GM23338 (cell line): ENCODE data around the gene KLHL22. TPM values are rescaled to one million over a fixed set of nuclear protein-coding genes. Genes with fewer than 3 reads are reported as not detected.

Source experiments
- ATAC-seq: fragments of 200-7000 bp; cut with Tn5 transposase; 3 replicates; pipeline ENCODE4 v1.9.1; 2020
- DNase-seq: peaks from one replicate; pipeline ENCODE4 v3.0.0-alpha.2; 2015; ENCODE audit warnings: low spot score
- H2AFZ ChIP-seq: fragments of 200-600 bp; sonication (generic); 2 replicates; pipeline ENCODE4 v1.8.0; 2016; ENCODE audit warnings: antibody characterized with exemption, mild to moderate bottlenecking, moderate library complexity
- H3F3A ChIP-seq: fragments of 200-600 bp; sonication (generic); replicated peaks from 2 replicates; pipeline ENCODE4 v1.8.0; 2017; ENCODE audit warnings: antibody characterized with exemption, mixed run types, low read depth
- H3K27ac ChIP-seq: fragments of 200-600 bp; sonication (generic); 2 replicates; pipeline ENCODE4 v1.6.1; 2016; ENCODE audit warnings: low read depth
- H3K27me3 ChIP-seq: fragments of 200-600 bp; sonication (generic); 2 replicates; pipeline ENCODE4 v1.8.0; 2016; ENCODE audit warnings: mild to moderate bottlenecking, mixed run types, moderate library complexity; ENCODE audit not compliant: insufficient read depth
- H3K36me3 ChIP-seq: fragments of 200-600 bp; sonication (generic); 2 replicates; pipeline ENCODE4 v1.8.0; 2016; ENCODE audit warnings: mild to moderate bottlenecking; ENCODE audit not compliant: insufficient read depth
- H3K4me1 ChIP-seq: fragments of 200-600 bp; sonication (generic); 2 replicates; pipeline ENCODE4 v1.8.0; 2016; ENCODE audit warnings: mild to moderate bottlenecking, moderate library complexity; ENCODE audit not compliant: insufficient read depth
- H3K4me2 ChIP-seq: fragments of 200-600 bp; sonication (generic); 2 replicates; pipeline ENCODE4 v1.7.1; 2017; ENCODE audit warnings: mixed run types
- H3K4me3 ChIP-seq: fragments of 200-600 bp; sonication (generic); 2 replicates; pipeline ENCODE4 v1.6.1; 2016; ENCODE audit warnings: mixed run types
- H3K79me2 ChIP-seq: fragments of 200-600 bp; sonication (generic); replicated peaks from 2 replicates; pipeline ENCODE4 v1.8.0; 2017; ENCODE audit warnings: mild to moderate bottlenecking; ENCODE audit not compliant: insufficient read depth
- H3K9me2 ChIP-seq: fragments of 200-600 bp; sonication (generic); 2 replicates; pipeline ENCODE4 v1.8.0; 2017; ENCODE audit not compliant: insufficient read depth
- H4K20me1 ChIP-seq: fragments of 200-600 bp; sonication (generic); replicated peaks from 2 replicates; pipeline ENCODE4 v1.8.0; 2017; ENCODE audit warnings: mild to moderate bottlenecking; ENCODE audit not compliant: insufficient read depth
- H3K27ac Mint-ChIP-seq: 2 replicates; pipeline ENCODE4 v1.8.0; 2020; ENCODE audit warnings: inconsistent platforms, mild to moderate bottlenecking, moderate library complexity, mixed read lengths
- H3K27me3 Mint-ChIP-seq: 3 replicates; pipeline ENCODE4 v1.8.0; 2022; ENCODE audit warnings: low read depth, mild to moderate bottlenecking, moderate library complexity, mixed read lengths, inconsistent platforms; ENCODE audit not compliant: insufficient read depth, poor library complexity
- H3K36me3 Mint-ChIP-seq: 3 replicates; pipeline ENCODE4 v1.8.0; 2021; ENCODE audit warnings: low read depth, mild to moderate bottlenecking, inconsistent platforms, moderate library complexity, mixed read lengths
- H3K4me1 Mint-ChIP-seq: 3 replicates; pipeline ENCODE4 v1.8.0; 2020; ENCODE audit warnings: mild to moderate bottlenecking, inconsistent platforms, mixed read lengths
- H3K4me3 Mint-ChIP-seq: 3 replicates; pipeline ENCODE4 v1.8.0; 2021; ENCODE audit warnings: moderate library complexity, mild to moderate bottlenecking, inconsistent platforms, mixed read lengths
- H3K9me3 Mint-ChIP-seq: 3 replicates; pipeline ENCODE4 v1.8.0; 2020; ENCODE audit warnings: moderate library complexity, mild to moderate bottlenecking, inconsistent platforms, mixed read lengths
- EZH2 ChIP-seq: fragments of 200-600 bp; sonication (generic); IDR thresholded peaks from one replicate; pipeline ENCODE4 v1.8.0; 2017; ENCODE audit warnings: antibody characterized with exemption, mild to moderate bottlenecking, low read depth; ENCODE audit not compliant: unreplicated experiment
- EZH2phosphoT487 ChIP-seq: fragments of 200-600 bp; sonication (generic); IDR thresholded peaks from one replicate; pipeline ENCODE4 v1.8.1; 2018; ENCODE audit warnings: antibody characterized with exemption; ENCODE audit not compliant: unreplicated experiment
- JUNB ChIP-seq: IDR thresholded peaks from one replicate; pipeline ENCODE4 v1.6.1; 2016; ENCODE audit warnings: antibody characterized with exemption; ENCODE audit not compliant: unreplicated experiment
- POLR2AphosphoS5 ChIP-seq: IDR thresholded peaks from 2 replicates; pipeline ENCODE4 v1.6.1; 2016; ENCODE audit warnings: antibody characterized with exemption, low read depth
- ZNF114 ChIP-seq: fragments of 250-450 bp; sonication (Bioruptor Pico); IDR thresholded peaks from 2 replicates; pipeline ENCODE4 v1.5.0; 2020; ENCODE audit warnings: mild to moderate bottlenecking, moderate library complexity
- polyA plus RNA-seq: library from polyadenylated mRNA; unstranded; fragments of >200 nt; fragmentation: Nextera tagmentation; extraction: Ambion mirVana; gene quantifications from 2 replicates; pipeline ENCODE4 v1.2.1, GENCODE V29; 2016
- total RNA-seq: library from RNA; depleted of rRNA; stranded (reverse); fragments of >200 nt; shearing (Covaris generic); gene quantifications from 2 replicates; pipeline ENCODE4 v1.2.3, GENCODE V29; 2014
- TF ChIP-seq, protein P1 (sequence below): IDR thresholded peaks from 2 replicates; pipeline ENCODE4 v1.6.1; 2016; ENCODE audit warnings: antibody characterized with exemption
- TF ChIP-seq, protein P2 (sequence below): fragments of 250-450 bp; sonication (Bioruptor Pico); IDR thresholded peaks from 2 replicates; pipeline ENCODE4 v1.5.0; 2020; ENCODE audit warnings: mild to moderate bottlenecking, moderate library complexity
- TF ChIP-seq, protein P3 (sequence below): IDR thresholded peaks from one replicate; pipeline ENCODE4 v1.6.1; 2018; ENCODE audit warnings: antibody characterized with exemption; ENCODE audit not compliant: unreplicated experiment

Gene KLHL22
- total and polyA plus RNA-seq, 2 experiments from 2014 or later = 2.4 to 16.0 TPM

DNA sequence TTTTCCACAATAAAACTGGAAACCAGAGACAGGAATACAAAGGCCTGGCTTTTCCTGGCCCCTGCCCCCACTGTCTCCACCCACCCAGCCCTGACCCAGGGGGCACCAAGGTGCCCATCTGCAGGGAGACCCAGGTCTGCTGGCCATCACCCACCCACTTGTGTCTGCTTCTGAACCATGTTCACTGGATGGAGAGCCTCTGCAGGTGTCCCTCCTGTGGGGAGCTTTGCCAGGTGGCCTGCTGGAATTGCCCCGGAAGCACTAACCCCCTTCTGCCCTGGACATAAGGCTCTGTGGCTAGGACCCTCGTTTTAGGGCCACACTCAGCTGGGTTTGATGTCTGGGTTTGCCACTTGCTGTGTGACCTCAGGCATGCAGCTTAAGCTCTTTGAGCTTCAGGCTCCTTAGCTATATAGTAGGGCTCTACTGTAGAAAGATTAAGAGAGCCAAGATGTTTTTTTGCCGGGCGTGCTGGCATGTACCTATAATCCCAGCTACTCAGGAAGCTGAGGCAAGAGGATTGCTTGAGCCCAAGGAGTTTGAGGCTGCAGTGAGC lies 61.8 kb downstream of the KLHL22 start:
- no peak overlapping the region; the same call in 2 of the 3 replicates for H3K4me3 Mint-ChIP-seq
- H3K27ac Mint-ChIP-seq = no peak overlapping the region
- no peak overlapping the region for H3K4me2 ChIP-seq
- 0 out of 2 replicates have a peak, but pooled peaks cover 13% of the 10 kb centered on the region for H3F3A ChIP-seq
- ATAC-seq (no peak), DNase-seq (no peak)
- H3K36me3 Mint-ChIP-seq = peaks cover 7% of the 10 kb centered on the region; the same call in 2 of the 3 replicates
- no peaks in the 10 kb centered on the region for H3K36me3 ChIP-seq
- TF ChIP-seq, protein P1, sequence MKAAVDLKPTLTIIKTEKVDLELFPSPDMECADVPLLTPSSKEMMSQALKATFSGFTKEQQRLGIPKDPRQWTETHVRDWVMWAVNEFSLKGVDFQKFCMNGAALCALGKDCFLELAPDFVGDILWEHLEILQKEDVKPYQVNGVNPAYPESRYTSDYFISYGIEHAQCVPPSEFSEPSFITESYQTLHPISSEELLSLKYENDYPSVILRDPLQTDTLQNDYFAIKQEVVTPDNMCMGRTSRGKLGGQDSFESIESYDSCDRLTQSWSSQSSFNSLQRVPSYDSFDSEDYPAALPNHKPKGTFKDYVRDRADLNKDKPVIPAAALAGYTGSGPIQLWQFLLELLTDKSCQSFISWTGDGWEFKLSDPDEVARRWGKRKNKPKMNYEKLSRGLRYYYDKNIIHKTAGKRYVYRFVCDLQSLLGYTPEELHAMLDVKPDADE = no peak
- TF ChIP-seq POLR2AphosphoS5 = no peak
- H3K27ac ChIP-seq = no peak overlapping the region
- H3K79me2 ChIP-seq = peaks cover 9% of the 10 kb centered on the region
- peaks cover 10% of the 10 kb centered on the region; the same call in 1 of the 2 replicates for H3K4me1 ChIP-seq
- no peak overlapping the region for H3K4me3 ChIP-seq
- H4K20me1 ChIP-seq = peaks cover 8% of the 10 kb centered on the region; the same call in 1 of the 2 replicates
- no peak overlapping the region for H2AFZ ChIP-seq
- no peaks in the 10 kb centered on the region; the same call in none of the 3 replicates for H3K9me3 Mint-ChIP-seq
- H3K4me1 Mint-ChIP-seq = peaks cover 14% of the 10 kb centered on the region
- no peaks in the 10 kb centered on the region for H3K9me2 ChIP-seq
- peaks cover 87% of the 10 kb centered on the region for H3K27me3 Mint-ChIP-seq
- H3K27me3 ChIP-seq = peaks cover 95% of the 10 kb centered on the region

DNA sequence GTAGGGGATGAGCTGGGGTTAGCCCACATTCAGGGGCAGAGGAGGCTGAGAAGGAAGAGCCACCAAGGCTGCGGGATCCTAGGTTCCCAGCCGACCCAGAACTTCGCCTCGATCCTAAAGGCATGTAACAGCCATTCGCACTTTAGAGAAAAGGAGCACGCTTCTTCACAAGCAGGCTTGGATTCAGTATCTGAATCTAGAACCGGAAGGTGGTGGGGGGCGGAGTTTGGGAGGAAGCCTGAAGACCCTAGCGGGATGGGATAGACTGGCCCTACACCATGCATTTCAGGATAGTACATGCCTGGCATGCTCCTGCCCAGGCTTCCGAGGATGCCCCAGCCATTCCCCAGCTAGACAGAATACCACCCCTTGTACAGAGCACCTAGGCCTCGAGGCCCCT lies 62.4 kb downstream of the KLHL22 start:
- no peak for TF ChIP-seq EZH2
- TF ChIP-seq POLR2AphosphoS5 = no peak
- TF ChIP-seq, protein P2, sequence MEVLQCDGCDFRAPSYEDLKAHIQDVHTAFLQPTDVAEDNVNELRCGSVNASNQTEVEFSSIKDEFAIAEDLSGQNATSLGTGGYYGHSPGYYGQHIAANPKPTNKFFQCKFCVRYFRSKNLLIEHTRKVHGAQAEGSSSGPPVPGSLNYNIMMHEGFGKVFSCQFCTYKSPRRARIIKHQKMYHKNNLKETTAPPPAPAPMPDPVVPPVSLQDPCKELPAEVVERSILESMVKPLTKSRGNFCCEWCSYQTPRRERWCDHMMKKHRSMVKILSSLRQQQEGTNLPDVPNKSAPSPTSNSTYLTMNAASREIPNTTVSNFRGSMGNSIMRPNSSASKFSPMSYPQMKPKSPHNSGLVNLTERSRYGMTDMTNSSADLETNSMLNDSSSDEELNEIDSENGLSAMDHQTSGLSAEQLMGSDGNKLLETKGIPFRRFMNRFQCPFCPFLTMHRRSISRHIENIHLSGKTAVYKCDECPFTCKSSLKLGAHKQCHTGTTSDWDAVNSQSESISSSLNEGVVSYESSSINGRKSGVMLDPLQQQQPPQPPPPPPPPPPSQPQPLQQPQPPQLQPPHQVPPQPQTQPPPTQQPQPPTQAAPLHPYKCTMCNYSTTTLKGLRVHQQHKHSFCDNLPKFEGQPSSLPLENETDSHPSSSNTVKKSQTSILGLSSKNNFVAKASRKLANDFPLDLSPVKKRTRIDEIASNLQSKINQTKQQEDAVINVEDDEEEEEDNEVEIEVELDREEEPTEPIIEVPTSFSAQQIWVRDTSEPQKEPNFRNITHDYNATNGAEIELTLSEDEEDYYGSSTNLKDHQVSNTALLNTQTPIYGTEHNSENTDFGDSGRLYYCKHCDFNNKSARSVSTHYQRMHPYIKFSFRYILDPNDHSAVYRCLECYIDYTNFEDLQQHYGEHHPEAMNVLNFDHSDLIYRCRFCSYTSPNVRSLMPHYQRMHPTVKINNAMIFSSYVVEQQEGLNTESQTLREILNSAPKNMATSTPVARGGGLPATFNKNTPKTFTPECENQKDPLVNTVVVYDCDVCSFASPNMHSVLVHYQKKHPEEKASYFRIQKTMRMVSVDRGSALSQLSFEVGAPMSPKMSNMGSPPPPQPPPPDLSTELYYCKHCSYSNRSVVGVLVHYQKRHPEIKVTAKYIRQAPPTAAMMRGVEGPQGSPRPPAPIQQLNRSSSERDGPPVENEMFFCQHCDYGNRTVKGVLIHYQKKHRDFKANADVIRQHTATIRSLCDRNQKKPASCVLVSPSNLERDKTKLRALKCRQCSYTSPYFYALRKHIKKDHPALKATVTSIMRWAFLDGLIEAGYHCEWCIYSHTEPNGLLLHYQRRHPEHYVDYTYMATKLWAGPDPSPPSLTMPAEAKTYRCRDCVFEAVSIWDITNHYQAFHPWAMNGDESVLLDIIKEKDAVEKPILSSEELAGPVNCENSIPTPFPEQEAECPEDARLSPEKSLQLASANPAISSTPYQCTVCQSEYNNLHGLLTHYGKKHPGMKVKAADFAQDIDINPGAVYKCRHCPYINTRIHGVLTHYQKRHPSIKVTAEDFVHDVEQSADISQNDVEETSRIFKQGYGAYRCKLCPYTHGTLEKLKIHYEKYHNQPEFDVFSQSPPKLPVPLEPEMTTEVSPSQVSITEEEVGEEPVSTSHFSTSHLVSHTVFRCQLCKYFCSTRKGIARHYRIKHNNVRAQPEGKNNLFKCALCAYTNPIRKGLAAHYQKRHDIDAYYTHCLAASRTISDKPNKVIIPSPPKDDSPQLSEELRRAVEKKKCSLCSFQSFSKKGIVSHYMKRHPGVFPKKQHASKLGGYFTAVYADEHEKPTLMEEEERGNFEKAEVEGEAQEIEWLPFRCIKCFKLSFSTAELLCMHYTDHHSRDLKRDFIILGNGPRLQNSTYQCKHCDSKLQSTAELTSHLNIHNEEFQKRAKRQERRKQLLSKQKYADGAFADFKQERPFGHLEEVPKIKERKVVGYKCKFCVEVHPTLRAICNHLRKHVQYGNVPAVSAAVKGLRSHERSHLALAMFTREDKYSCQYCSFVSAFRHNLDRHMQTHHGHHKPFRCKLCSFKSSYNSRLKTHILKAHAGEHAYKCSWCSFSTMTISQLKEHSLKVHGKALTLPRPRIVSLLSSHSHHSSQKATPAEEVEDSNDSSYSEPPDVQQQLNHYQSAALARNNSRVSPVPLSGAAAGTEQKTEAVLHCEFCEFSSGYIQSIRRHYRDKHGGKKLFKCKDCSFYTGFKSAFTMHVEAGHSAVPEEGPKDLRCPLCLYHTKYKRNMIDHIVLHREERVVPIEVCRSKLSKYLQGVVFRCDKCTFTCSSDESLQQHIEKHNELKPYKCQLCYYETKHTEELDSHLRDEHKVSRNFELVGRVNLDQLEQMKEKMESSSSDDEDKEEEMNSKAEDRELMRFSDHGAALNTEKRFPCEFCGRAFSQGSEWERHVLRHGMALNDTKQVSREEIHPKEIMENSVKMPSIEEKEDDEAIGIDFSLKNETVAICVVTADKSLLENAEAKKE (CRISPR knock-in tag) = no peak
- TF ChIP-seq, protein P3, sequence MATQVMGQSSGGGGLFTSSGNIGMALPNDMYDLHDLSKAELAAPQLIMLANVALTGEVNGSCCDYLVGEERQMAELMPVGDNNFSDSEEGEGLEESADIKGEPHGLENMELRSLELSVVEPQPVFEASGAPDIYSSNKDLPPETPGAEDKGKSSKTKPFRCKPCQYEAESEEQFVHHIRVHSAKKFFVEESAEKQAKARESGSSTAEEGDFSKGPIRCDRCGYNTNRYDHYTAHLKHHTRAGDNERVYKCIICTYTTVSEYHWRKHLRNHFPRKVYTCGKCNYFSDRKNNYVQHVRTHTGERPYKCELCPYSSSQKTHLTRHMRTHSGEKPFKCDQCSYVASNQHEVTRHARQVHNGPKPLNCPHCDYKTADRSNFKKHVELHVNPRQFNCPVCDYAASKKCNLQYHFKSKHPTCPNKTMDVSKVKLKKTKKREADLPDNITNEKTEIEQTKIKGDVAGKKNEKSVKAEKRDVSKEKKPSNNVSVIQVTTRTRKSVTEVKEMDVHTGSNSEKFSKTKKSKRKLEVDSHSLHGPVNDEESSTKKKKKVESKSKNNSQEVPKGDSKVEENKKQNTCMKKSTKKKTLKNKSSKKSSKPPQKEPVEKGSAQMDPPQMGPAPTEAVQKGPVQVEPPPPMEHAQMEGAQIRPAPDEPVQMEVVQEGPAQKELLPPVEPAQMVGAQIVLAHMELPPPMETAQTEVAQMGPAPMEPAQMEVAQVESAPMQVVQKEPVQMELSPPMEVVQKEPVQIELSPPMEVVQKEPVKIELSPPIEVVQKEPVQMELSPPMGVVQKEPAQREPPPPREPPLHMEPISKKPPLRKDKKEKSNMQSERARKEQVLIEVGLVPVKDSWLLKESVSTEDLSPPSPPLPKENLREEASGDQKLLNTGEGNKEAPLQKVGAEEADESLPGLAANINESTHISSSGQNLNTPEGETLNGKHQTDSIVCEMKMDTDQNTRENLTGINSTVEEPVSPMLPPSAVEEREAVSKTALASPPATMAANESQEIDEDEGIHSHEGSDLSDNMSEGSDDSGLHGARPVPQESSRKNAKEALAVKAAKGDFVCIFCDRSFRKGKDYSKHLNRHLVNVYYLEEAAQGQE = no peak
- TF ChIP-seq ZNF114 (CRISPR knock-in tag) = no peak
- TF ChIP-seq, protein P1 = no peak
- no peak for TF ChIP-seq JUNB
- no peak for TF ChIP-seq EZH2phosphoT487
- Mint-ChIP-seq H3K27ac (no peak overlapping the region), H3K4me3 (no peak overlapping the region), H3K36me3 (peaks cover 7% of the 10 kb centered on the region; the same call in 2 of the 3 replicates), H3K4me1 (peaks cover 11% of the 10 kb centered on the region), H3K27me3 (peaks cover 87% of the 10 kb centered on the region), H3K9me3 (no peaks in the 10 kb centered on the region; the same call in none of the 3 replicates)
- no peak overlapping the region for H3K4me2 ChIP-seq
- peaks cover 95% of the 10 kb centered on the region for H3K27me3 ChIP-seq
- H3K9me2 ChIP-seq = no peaks in the 10 kb centered on the region
- peaks cover 4% of the 10 kb centered on the region; the same call in 1 of the 2 replicates for H3K4me1 ChIP-seq
- peaks cover 8% of the 10 kb centered on the region; the same call in 1 of the 2 replicates for H4K20me1 ChIP-seq
- H3K27ac ChIP-seq = no peak overlapping the region
- no peaks in the 10 kb centered on the region for H3K36me3 ChIP-seq
- ATAC-seq (no peak), DNase-seq (no peak)
- H2AFZ ChIP-seq = no peak overlapping the region
- 0 out of 2 replicates have a peak, but pooled peaks cover 10% of the 10 kb centered on the region for H3F3A ChIP-seq
- H3K79me2 ChIP-seq = peaks cover 9% of the 10 kb centered on the region
- no peak overlapping the region for H3K4me3 ChIP-seq
